GM19395 (cell line): Measurements from ENCODE around the gene ONECUT3.
"Not testable (repeated sequence)": the region's sequence is repeated elsewhere in the genome, so short reads cannot be mapped to it uniquely, and the experiment has no call there.

Experiments used
- ATAC-seq: cut with Tn5 transposase; IDR thresholded peaks from one replicate; pipeline ENCODE4 v1.9.1; 2021; ENCODE audit warnings: mild to moderate bottlenecking, moderate library complexity; ENCODE audit not compliant: unreplicated experiment

The ONECUT3 gene

DNA sequence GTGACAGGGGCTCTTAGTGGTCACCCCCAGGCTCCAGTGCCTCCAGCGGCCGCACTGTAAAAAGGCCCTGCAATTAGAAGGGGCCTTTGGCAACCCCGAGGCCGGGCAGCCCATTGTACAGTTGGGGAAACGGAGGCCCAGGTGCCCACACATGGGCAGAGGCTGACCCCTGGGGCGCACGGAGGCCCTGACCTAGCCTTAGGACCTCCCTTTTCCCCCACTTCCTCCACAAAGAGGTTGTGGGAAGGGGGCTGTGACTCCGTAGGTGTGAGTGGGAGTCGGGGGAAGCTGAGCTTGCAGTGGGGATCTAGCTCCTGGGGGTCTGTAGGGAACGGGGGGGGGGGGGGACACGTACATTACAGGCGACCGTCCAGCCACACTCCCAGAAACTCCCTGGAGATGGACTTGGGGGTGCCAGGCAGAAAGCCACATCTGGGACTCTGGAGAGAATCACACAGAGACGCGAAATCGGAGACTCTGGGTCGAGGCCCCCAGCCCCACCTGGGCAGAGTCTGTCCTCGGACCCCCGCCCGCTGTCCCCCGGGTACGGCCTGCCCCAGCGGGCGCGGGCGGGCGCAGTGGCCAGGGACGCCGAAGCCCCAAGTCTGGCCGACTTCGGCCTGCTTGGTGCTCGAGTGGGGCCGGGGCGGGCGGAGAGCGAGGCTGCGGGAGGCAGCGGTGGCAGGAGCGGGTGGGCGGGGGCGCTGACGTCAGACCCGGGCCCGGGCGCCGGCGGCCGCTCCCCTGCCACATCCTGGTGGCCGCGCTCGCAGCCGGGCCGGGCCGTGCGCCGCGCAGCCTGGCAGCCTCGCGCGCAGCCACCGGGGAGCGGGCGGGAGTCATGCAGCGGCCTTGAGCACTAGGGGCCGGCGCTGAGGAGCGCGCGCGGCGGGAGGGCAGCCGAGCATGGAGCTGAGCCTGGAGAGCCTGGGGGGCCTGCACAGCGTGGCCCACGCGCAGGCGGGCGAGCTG lies at the start of gene ONECUT3:
TSS of gene ONECUT3 (plus strand) at position 750 of the 972 bp plus-strand sequence. CDS start at position 907, 157 bp downstream.
- ATAC-seq, result no peak

- ATAC-seq, result no peak
Observed at GRCh38 chr19:1704339-1704738, 49.0 kb upstream of the ONECUT3 start.

DNA sequence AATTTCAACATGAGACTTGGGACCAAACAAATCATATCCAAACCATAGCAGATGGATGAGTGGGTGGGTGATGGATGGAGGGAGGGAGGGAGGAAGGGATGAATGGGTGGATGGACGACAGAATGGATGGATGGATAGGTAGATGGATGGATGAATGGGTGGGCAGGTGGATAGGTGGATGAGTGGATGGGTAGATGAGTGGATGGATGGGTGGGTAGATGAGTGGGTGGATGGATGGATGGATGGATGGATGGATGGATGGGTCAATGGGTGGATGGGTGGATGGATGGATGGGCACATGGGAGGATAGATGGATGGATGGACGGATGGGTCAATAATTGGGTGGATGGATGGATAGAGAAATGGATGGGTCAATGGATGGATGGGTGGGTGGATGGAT lies 47.9 kb upstream of the ONECUT3 start:
- no peak for ATAC-seq

DNA sequence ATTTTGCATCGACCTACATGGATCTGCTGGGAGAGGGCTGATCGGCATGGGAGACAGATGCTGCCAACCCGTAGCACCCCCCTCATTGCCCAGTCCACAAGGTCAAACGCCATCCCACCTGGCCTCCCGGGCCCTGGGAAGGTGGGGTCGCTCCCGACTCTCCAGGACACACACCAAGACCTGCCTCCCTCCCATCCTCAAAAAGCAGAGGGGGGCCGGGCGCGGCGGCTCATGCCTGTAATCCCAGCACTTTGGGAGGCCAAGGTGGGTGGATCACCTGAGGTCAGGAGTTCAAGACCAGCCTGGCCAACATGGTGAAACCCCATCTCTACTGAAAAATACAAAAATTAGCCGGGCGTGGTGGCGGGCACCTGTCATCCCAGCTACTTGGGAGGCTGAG lies 46.7 kb upstream of the ONECUT3 start:
- not testable (repeated sequence) for ATAC-seq

GRCh38 chr19:1707240-1707639 lies 46.1 kb upstream of the ONECUT3 start:
- ATAC-seq, result no peak

DNA sequence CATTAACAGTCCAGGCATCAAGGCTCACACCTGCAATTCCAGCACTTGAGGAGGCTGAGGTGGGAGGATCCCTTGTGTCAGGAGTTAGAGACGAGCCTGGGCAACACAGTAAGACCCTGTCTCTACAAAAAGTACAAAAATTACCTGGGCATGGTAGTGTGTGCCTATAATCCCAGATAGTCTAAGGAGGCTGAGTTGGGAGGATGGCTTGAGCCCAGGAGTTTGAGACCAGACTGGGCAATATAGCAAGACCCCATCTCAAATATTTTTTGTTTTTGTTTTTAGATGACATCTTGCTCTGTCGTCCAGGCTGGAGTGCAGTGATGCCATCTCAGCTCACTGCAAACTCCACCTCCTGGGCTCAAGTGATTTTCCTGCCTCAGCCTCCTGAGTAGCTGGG lies 40.1 kb upstream of the ONECUT3 start:
- ATAC-seq, result no peak

DNA sequence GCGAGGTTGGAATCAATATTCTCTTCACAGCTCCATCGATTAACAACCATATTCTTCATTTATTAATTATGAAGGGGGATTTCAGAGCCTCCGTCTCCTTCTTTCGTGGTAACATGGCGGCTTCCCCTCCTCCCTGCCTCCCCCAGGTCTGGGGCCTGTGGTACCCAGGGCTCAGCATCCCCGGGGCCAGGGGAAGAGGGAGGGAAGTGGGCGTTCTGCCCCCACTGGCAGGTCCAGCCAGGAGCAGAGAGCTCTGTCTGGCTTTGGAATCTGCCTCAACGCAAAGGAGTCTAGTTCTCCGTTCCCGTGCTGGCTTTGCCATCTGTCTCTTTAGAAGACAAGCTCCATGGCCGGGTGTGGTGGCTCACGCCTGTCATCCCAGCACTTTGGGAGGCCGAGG lies 37.8 kb upstream of the ONECUT3 start:
- no peak for ATAC-seq

DNA sequence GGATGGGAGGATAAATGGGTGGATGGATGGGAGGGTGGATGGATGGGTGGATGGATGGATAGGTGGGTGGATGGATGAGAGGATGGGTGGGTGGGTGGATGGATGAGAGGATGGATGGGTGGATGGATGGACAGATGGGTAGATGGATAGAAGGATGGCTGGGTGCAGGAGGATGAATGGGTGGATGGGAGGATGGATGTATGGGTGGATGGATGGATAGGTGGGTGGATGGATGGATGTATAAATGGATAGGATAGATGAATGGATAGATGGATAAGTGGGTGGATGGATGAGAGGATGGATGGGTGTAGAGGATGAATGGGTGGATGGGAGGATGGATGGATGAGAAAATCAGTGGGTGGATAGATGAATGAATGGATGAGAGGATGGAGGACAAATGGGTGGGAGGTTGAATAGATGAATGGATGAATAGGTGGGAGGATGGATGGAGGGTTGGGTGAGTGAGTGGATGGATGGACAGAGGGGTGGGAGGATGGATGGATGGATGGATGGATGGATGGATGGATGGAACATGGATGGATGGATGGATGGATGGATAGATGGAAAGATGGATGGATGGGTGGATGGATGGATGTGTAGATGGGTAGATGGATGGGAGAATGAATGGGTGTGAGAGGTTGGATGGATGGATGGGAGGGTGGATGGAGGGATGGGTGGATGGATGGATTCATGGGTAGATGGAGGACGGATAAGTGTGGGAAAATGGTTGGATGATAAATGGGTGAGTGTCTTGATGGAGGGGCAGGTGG lies 35.9 kb upstream of the ONECUT3 start:
- ATAC-seq, result no peak

GRCh38 chr19:1717970-1718264 lies 35.4 kb upstream of the ONECUT3 start:
- no peak for ATAC-seq

DNA sequence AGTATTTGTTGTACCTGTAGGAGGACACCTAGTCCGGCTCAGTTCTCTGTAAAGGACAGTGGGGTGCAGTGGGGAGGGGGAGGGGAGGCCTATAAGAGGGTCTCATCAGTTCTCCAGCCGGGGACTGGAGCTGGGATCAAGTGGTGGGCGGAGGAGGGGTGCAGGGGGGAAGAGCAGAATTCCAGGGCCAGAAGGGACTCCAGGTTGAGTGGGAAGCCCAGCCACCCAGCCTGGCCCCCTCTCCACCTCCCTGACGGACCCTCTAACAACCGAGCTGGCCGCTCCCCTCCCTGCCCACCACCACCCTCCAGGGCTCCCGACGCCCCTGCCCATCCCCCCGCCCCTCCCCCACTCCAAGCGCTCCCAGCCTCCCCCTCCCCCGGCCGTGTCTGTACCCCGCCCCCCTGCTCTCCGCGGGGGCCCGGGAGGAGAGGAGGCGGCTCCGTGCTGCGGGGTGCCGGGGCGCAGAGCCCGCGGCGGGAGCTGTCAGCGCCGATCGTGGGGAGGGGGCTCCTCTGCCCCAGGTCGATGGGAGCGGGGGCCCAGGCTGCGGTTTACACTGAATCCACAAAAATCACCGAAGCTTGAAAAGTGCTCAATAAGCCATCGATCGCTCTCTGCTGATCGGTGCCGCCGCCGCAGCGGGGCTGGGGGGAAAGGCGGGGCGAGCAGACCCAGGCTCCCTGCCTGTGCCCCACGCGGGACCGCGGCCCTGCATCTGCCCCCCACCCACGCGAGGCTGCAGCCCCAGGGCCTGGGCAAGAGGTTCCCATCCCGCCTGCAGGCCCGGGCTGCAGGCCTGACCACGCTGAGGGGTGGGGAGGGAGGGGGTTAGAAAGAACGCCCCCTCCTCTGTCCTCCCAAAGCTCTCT lies 34.6 kb upstream of the ONECUT3 start:
- ATAC-seq, result no peak

DNA sequence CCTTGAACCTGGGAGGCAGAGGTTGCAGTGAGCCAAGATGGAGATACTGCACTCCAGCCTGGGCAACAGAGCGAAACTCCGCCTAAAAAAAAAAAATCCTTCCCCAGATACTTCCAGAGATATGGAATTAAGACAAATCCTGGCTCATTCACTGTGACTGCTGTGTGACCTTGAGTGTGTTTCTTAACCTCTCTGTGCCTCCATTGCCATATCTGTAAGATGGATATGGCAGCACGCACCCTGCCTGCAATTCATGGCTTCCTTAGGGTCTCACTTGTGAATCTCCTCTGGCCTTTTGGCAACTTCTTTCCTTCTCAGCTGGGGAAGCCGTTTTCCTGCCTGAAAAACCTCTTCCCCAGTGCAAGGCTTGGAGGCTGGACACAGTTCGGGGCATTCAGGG lies 33.8 kb upstream of the ONECUT3 start:
- no peak for ATAC-seq

DNA sequence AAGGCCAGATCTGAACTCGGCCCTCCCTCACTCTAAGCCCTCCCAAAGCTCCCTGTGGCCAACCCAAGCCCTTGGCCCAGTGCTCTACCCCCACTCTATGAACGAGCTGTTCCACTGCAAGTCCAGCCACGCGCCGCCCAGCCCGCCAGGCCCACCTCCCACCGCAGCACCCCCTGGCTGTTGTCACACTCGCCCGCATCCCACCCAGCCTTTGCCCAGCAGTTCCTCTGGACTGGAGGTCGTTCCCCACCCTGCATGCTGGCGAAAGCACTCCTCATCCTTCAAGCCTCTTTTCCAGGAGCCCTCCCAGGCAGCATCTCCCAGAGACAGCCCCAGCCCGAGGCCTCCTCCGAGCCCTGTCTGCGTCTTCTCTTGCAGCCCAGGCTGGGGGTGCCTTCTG lies 33.1 kb upstream of the ONECUT3 start:
- ATAC-seq, result no peak

- no peak for ATAC-seq
Observed at GRCh38 chr19:1725100-1726064, 27.9 kb upstream of the ONECUT3 start.

DNA sequence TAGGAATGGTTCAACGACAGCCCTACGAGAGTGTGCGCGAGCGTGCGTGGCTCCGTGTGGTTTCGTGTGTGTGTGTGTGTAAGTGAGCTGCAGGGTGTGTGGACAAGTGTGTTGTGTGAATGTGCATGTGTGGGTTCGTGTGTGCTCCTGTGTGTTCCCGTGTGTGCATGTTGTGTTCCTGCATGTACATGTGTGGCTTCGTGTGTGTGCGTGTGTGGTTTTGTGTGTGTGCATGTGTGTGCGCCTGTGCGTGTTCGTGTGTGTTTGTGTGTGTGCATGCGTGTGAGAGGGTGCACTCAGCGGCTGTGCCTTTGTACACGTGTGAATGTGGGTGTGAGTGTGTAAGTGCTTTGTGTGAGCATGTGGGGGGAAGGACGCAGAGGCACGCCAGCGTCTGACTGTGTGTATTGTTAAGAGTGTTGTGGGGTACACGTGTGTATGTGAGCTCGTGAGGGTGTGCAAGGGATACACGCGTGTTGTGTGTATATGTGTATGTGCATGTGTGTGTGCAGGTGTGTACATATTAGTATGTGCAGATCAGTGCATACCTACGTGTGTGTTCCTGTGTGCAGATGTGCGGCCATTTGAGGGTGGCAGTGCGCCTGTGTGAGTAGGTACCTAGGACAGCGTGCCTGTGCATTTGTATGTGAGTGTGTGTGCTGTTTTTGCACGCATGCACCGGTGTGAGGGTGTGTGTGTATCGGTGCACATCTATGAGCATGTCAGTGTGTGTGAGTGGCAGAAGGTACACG lies 24.3 kb upstream of the ONECUT3 start:
- ATAC-seq, result no peak

DNA sequence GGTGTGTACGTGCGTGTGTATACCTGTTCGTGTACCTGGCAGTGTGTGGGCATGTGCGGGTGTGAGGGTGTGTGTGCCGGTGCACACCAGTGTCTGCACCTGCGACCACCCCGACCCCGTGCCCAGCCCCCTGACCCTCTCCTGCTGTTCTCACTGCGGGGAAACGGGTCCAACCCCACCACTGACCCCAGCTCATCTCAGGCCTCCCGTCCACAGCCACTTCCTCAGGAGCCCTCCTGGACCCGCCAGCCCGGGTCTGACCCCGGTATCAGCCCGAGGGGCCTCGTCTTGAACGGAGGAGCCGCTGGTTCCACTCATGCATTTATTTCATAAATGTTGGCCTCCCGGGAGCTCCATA lies 23.8 kb upstream of the ONECUT3 start:
- no peak for ATAC-seq

GRCh38 chr19:1730157-1730556 lies 23.1 kb upstream of the ONECUT3 start:
- ATAC-seq, result no peak

DNA sequence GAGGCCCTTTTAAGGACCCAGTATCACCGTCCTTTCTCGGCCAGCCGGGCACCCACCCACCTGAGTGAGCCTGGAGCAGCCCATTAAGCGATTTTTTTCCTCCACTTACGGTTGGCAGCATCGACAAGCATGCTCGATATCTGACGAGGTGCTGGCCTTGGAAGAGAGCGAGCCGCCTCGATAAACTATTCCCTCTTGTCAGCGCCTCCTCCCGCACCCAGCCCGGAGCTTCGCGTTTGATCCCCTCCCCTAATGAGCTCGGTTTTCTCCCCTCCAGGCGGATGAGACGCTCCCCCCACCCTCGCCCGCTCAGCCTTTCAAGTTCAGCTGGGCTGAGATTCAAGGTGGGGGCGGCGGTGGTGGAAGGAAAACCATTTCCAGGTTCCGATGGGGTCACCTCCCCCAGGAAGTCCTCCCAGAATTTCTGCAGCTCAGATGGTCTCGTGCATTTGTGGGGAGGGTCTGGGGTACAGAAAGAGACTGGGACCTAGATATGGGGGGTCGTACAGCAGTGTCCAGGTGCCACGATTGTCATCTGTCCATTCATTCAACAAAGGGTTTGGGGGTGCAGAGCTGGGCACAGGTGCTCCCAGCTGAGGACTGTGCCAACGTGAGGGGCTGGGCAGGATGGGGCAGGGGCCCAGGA lies 18.9 kb upstream of the ONECUT3 start:
- no peak for ATAC-seq

DNA sequence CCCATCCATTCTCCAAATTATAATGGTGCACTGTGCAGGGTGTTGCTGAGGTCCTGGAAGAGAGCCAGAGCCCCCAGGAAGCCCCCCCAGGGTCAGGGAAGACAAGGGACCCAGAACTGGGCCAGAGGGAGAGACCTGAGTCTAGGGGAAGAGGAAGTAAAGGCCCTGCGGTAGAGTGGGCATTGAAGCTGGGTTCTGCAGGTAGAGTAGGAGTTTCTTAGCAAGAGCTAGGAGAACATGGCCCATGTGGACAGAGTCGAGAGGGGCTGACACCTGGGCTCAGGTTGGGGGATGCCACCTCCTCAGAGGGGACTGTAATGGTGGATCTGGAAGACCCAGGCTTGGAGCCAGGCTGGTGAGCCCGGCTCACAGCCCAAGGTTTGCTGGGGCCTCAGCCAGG lies 17.0 kb upstream of the ONECUT3 start:
- ATAC-seq, result no peak

GRCh38 chr19:1736927-1737326 lies 16.4 kb upstream of the ONECUT3 start:
- ATAC-seq, result no peak
